HEK293 (cell line): ENCODE data around the gene SH2D4B.

ENCODE experiments used
- EGR2 ChIP-seq: fragments of 450-650 bp; formaldehyde crosslinking; IDR thresholded peaks from 2 replicates; pipeline ENCODE4 v1.5.1; 2016; ENCODE audit warnings: low read depth, missing biosample characterization, missing genetic modification characterization
- HOXA7 ChIP-seq: sonication (generic); formaldehyde crosslinking; IDR thresholded peaks from 2 replicates; pipeline ENCODE4 v1.8.1; 2022; ENCODE audit warnings: missing genetic modification reagents, borderline replicate concordance
- TCF7L2 ChIP-seq: IDR thresholded peaks from 2 replicates; pipeline ENCODE4 v1.6.1; 2011; ENCODE audit warnings: low read depth, mild to moderate bottlenecking, inconsistent platforms, low read length, moderate library complexity, borderline replicate concordance
- TSHZ1 ChIP-seq: fragments of 450-650 bp; formaldehyde crosslinking; IDR thresholded peaks from 2 replicates; pipeline ENCODE4 v1.5.1; 2016; ENCODE audit warnings: missing biosample characterization, missing genetic modification characterization, borderline replicate concordance
- ZNF121 ChIP-seq: fragments of 450-650 bp; formaldehyde crosslinking; IDR thresholded peaks from 2 replicates; pipeline ENCODE4 v1.5.1; 2016; ENCODE audit warnings: missing biosample characterization, missing genetic modification characterization
- ZNF23 ChIP-seq: fragments of 450-650 bp; formaldehyde crosslinking; IDR thresholded peaks from 2 replicates; pipeline ENCODE4 v1.5.1; 2016; ENCODE audit warnings: missing biosample characterization, missing genetic modification characterization, borderline replicate concordance
- ZNF26 ChIP-seq: fragments of 450-650 bp; formaldehyde crosslinking; IDR thresholded peaks from 2 replicates; pipeline ENCODE4 v1.5.1; 2016; ENCODE audit warnings: missing biosample characterization, missing genetic modification characterization
- ZNF558 ChIP-seq: fragments of 450-650 bp; formaldehyde crosslinking; IDR thresholded peaks from 2 replicates; pipeline ENCODE4 v1.5.1; 2016; ENCODE audit warnings: missing biosample characterization, missing genetic modification characterization
- ZNF639 ChIP-seq: fragments of 450-650 bp; formaldehyde crosslinking; IDR thresholded peaks from 2 replicates; pipeline ENCODE4 v1.5.1; 2016; ENCODE audit warnings: missing biosample characterization, missing genetic modification characterization
- ZNF791 ChIP-seq: fragments of 450-650 bp; formaldehyde crosslinking; IDR thresholded peaks from 2 replicates; pipeline ENCODE4 v1.5.1; 2016; ENCODE audit warnings: missing biosample characterization, missing genetic modification characterization
- ZNF830 ChIP-seq: fragments of 450-650 bp; IDR thresholded peaks from 2 replicates; pipeline ENCODE4 v1.5.0; 2018; ENCODE audit warnings: missing biosample characterization, missing genetic modification characterization, low read depth, mild to moderate bottlenecking, moderate library complexity
- TF ChIP-seq, protein P1 (sequence below): fragments of 450-650 bp; formaldehyde crosslinking; IDR thresholded peaks from 2 replicates; pipeline ENCODE4 v1.5.1; 2016; ENCODE audit warnings: missing biosample characterization, missing genetic modification characterization

DNA sequence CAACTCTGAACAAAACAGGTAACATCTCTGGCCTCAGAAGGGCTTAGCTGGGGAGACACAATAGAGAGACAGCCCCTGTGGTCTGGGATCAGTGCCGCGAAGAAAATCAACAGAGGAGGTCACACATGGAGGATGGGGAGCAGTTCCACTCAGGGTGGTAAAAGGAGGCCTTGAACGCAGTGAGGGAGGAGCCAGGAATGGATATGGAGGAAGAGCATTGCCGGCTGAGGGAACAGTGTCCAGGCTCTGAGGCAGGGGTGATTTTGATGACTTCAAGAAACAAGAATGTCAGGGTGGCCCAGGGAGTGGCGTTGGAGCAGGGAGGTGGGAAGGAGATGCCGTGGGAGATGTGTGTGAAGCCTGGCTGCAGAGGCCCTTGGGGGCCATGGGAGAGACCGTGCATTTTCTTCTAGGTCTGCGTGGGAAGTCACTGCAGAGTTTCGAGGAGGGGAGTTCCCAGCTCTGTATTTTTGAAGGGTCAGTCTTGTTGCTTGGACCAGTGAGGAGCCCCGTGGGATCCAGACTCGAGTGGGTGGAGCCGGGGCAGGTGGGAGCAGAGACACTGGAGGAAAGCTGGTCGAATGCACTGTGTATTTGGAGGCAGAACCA lies 35.7 kb upstream of the SH2D4B start:
- TF ChIP-seq, protein P1, sequence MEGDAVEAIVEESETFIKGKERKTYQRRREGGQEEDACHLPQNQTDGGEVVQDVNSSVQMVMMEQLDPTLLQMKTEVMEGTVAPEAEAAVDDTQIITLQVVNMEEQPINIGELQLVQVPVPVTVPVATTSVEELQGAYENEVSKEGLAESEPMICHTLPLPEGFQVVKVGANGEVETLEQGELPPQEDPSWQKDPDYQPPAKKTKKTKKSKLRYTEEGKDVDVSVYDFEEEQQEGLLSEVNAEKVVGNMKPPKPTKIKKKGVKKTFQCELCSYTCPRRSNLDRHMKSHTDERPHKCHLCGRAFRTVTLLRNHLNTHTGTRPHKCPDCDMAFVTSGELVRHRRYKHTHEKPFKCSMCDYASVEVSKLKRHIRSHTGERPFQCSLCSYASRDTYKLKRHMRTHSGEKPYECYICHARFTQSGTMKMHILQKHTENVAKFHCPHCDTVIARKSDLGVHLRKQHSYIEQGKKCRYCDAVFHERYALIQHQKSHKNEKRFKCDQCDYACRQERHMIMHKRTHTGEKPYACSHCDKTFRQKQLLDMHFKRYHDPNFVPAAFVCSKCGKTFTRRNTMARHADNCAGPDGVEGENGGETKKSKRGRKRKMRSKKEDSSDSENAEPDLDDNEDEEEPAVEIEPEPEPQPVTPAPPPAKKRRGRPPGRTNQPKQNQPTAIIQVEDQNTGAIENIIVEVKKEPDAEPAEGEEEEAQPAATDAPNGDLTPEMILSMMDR: no peak
- no peak for TF ChIP-seq HOXA7 (CRISPR knock-in tag)
- TF ChIP-seq TSHZ1 (tag by site-specific recombination): no peak
- no peak for TF ChIP-seq ZNF639 (tag by site-specific recombination)
- TF ChIP-seq ZNF23 (tag by site-specific recombination): no peak
- TF ChIP-seq ZNF558: no peak
- TF ChIP-seq ZNF791 (tag by site-specific recombination): no peak
- TF ChIP-seq ZNF830 (tag by site-specific recombination): no peak
- TF ChIP-seq EGR2 (tag by site-specific recombination): peak; percentile 73
- no peak for TF ChIP-seq ZNF121 (tag by site-specific recombination)
- TF ChIP-seq ZNF26: no peak
- no peak for TF ChIP-seq TCF7L2
